Heart left ventricle (tissue), 16 donors: Measurements from ENCODE around the gene TC2N. TPM values are rescaled to one million over a fixed set of nuclear protein-coding genes. Genes with fewer than 3 reads are reported as not detected.

ENCODE experiments used
- ATAC-seq, 4 donors: fragments of 200-7000 bp; cut with Tn5 transposase; one replicate each; pipeline ENCODE4 v1.9.1; 2020 to 2022; ENCODE audit warnings: moderate library complexity in 4 of 4, mild to moderate bottlenecking in 3 of 4, moderate number of reproducible peaks in 1 of 4
- DNase-seq, 5 donors: peaks; one replicate each; pipeline ENCODE4 v3.0.0-alpha.2; 2020
- H3K27ac ChIP-seq, 12 donors: fragments of 200-600 bp; sonication (generic) in 4 of 12; one replicate each; pipeline versions ENCODE4 v1.5.0 to v1.8.0; 2016 to 2022; ENCODE audit warnings: mild to moderate bottlenecking in 2 of 12
- H3K27me3 ChIP-seq, 9 donors: fragments of 200-600 bp; sonication (generic) in 2 of 9; one replicate each; pipeline versions ENCODE4 v1.5.1 to v1.8.0; 2016 to 2022; ENCODE audit warnings: mild to moderate bottlenecking in 3 of 9
- H3K36me3 ChIP-seq, 9 donors: fragments of 200-600 bp; sonication (generic) in 2 of 9; one replicate each; pipeline versions ENCODE4 v1.5.0 to v1.8.0; 2018 to 2022; ENCODE audit warnings: mild to moderate bottlenecking in 2 of 9
- H3K4me1 ChIP-seq, 12 donors: fragments of 200-600 bp; sonication (generic) in 4 of 12; one replicate each; pipeline versions ENCODE4 v1.5.0 to v1.8.0; 2016 to 2022; ENCODE audit warnings: mild to moderate bottlenecking in 3 of 12
- H3K4me3 ChIP-seq, 12 donors: fragments of 200-600 bp; sonication (generic) in 4 of 12; one replicate each; pipeline versions ENCODE4 v1.5.0 to v1.8.0; 2017 to 2022; ENCODE audit warnings: mild to moderate bottlenecking in 9 of 12, moderate library complexity in 4 of 12
- H3K9me3 ChIP-seq, 12 donors: fragments of 200-600 bp; sonication (generic) in 4 of 12; one replicate each; pipeline versions ENCODE4 v1.5.0 to v1.8.0; 2016 to 2022; ENCODE audit warnings: mild to moderate bottlenecking in 1 of 12
- POLR2A ChIP-seq, 2 donors: fragments of 450-650 bp; IDR thresholded peaks; one replicate each; pipeline ENCODE4 v1.6.1; 2017; ENCODE audit warnings: antibody characterized with exemption in 2 of 2, mild to moderate bottlenecking in 2 of 2, moderate library complexity in 2 of 2
- WGBS, 4 donors: extraction: QIAGEN DNeasy Blood & Tissue Kit in 2 of 4; methylation state at CpG; one replicate each; pipeline versions ENCODE4 v1.1.5 to v1.1.7; 2013 to 2018; 5-methylcytosine and 5-hydroxymethylcytosine counted together
- intact Hi-C, 10 donors: fragments of 100-400 bp; cut with DNase I; formaldehyde crosslinking; loops; one replicate each; pipeline versions ENCODE4 v1.11.1 to v1.14.2; 2022
- polyA plus RNA-seq, 2 donors: library from polyadenylated mRNA; stranded (reverse); fragments of 200-250 nt; gene quantifications; one replicate each; pipeline ENCODE4 v1.2.3, GENCODE V29; 2013
- total RNA-seq, 9 donors: library from RNA; depleted of rRNA in 2 of 9; stranded (reverse); fragments of >200 nt in 2 of 9; fragmentation: NEBNext Ultra II Directional in 3 of 9; extraction: Animal tissue kit (Norgen Biotek cat#: 25700) in 3 of 9; gene quantifications; one replicate each; pipeline versions ENCODE4 v1.1.0 to v1.2.4, GENCODE V29; 2016 to 2023
- TF ChIP-seq, protein P1 (sequence below), 12 donors: fragments of 200-600 bp; sonication (generic) in 4 of 12; IDR thresholded peaks; one replicate each; pipeline versions ENCODE4 v1.5.0 to v1.8.0; 2018 to 2022; ENCODE audit warnings: antibody characterized with exemption in 12 of 12, mild to moderate bottlenecking in 5 of 12
- donor health status: ischemic (EF 13 %, LVEDD 7.1; RV severe dilation, severe dysfunction).
- donor health status: healthy with polysubstance abuse.
- donor health status: DM: no; HTN: yes; CAD: no.
- donor health status: DM: no; HTN: no; CAD: no.
- donor health status: ischemic (EF 25% LVEDD 6.9; RV normal size, moderate dysfunction).
- donor health status: ischemic (EF 25% LVEDD 5.7; RV mildly dilated, moderate dysfunction).
- donor health status: healthy.
- donor health status: DM: yes; HTN: yes; CAD: no.
- donor health status: ischemic (EF 35%, LVEDD 5.7; RV mildly dilated, moderate dysfunction).
- donor health status: nonischemic (EF 11% LVEDD 7.7; RV severe dilation, severe dysfunction).
- donor health status: DM: yes; HTN: yes; CAD: no.
- donor health status: PGD.
- donor health status: ischemic (EF 29% LVEDD 5.4; RV normal size, mild dysfunction).
- donor health status: nonischemic (EF 23%, LVEDD 6.1; RV moderate dilation, normal function).

Gene TC2N
- total and polyA plus RNA-seq, 11 donors = 1.1 to 17.1 (median 2.8) TPM

DNA sequence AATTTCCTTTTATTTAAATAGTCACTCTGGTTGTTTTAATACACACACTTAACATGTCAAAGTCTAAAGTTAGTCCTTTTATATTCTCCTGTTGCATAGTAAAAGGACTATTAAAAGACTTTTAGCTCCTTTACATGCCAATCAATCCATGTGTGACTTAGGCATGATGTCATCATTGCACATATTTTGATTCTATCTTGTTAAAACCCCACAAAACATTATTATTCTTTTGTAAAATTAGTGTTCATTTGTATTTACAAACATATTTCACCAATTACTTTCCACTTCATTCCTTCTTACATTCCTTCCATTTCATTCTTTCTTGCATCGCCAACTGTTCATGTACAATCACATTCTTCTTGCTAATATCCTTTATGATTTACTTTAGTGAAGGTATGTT lies 39.6 kb downstream of the TC2N start:
- WGBS, 4 donors = 94 to 98% (median 97%) methylated on average over 1 of the region's 1 CpG
- intact Hi-C loops = no loop called here

DNA sequence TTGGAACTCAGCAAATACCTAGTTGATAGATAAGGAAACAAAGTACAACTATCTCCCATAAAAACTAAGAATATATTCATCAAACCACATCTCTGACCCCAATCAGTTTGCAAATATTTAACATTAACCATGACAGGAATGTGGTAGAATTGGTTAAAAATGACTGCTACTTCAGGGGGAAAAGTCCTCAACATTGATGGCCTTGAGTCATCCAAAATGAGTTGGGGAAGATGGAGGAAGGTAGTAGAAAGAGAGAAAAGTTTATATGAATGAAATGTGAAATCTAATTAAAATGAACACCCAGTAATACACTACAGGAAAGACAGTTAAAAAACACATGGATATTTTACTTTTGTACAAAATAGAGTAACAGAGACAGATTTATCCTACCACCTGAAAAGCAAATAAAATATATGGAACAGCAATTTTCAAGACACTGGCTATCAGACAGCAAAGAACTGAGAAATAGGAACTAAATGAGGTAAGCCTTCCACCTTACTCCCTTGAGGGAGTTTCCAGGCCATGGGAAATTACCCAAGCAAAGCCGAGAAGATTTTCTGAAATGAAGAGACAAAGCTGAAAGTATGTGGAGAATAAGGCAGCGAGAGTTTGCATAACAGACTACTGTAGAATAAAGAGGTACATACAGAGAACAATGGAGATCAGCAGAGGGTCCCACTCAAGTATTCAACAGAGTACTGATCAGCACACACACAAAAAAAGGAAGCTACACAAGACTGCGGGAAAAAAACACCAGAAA lies 49.6 kb downstream of the TC2N start:
- DNase-seq (no peak), ATAC-seq (no peak)
- intact Hi-C loops = no loop called here
- H3K36me3 ChIP-seq = no peaks in the 10 kb centered on the region
- no peak overlapping the region for H3K4me3 ChIP-seq
- 74 to 82% (median 77%) methylated on average over 3 of the region's 3 CpGs for WGBS, 4 donors
- TF ChIP-seq, protein P1, sequence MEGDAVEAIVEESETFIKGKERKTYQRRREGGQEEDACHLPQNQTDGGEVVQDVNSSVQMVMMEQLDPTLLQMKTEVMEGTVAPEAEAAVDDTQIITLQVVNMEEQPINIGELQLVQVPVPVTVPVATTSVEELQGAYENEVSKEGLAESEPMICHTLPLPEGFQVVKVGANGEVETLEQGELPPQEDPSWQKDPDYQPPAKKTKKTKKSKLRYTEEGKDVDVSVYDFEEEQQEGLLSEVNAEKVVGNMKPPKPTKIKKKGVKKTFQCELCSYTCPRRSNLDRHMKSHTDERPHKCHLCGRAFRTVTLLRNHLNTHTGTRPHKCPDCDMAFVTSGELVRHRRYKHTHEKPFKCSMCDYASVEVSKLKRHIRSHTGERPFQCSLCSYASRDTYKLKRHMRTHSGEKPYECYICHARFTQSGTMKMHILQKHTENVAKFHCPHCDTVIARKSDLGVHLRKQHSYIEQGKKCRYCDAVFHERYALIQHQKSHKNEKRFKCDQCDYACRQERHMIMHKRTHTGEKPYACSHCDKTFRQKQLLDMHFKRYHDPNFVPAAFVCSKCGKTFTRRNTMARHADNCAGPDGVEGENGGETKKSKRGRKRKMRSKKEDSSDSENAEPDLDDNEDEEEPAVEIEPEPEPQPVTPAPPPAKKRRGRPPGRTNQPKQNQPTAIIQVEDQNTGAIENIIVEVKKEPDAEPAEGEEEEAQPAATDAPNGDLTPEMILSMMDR (IDR thresholded peaks at IDR 0.05) = no peak
- no peak for TF ChIP-seq POLR2A (IDR thresholded peaks at IDR 0.05)
- H3K27ac ChIP-seq = no peak overlapping the region
- no peaks in the 10 kb centered on the region for H3K27me3 ChIP-seq
- no peaks in the 10 kb centered on the region for H3K4me1 ChIP-seq
- H3K9me3 ChIP-seq = peaks cover 0 to 34% (median 14%) of the 10 kb centered on the region in 12 donors

More for the DNA sequence above, 39.6 kb downstream of the TC2N start:
- no peak for TF ChIP-seq POLR2A (IDR thresholded peaks at IDR 0.05)
- no peak for ATAC-seq
- no peaks in the 10 kb centered on the region for H3K36me3 ChIP-seq
- peaks cover 0 to 2% (median 0%) of the 10 kb centered on the region in 12 donors for H3K4me1 ChIP-seq
- H3K27ac ChIP-seq = no peak overlapping the region
- no peak for DNase-seq
- H3K4me3 ChIP-seq = no peak overlapping the region
- peaks cover 0 to 20% (median 0%) of the 10 kb centered on the region in 9 donors for H3K27me3 ChIP-seq
- H3K9me3 ChIP-seq = peaks cover 0 to 11% (median 4%) of the 10 kb centered on the region in 12 donors

DNA sequence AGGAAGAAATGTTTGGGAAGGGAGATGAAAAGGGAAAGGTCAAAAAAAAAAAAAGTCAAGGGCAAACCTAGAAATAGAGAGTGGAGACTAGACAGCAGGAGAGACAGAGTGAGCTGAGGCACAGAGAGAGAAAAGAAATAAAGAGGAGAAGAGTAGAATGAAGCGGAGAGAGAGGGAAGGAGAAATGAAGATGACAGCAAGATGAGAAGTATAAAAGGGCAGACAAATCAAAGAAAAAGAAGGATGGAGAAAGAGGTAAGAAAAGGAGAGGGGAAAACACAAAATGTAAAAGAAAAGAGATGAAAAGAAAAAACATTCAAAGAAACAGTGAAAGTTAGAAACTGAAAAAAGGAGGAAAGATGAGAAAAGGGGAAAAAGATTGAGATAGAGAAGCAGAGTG lies 53.0 kb downstream of the TC2N start:
- no peaks in the 10 kb centered on the region for H3K27me3 ChIP-seq
- no peak for ATAC-seq
- 85 to 96% (median 92%) methylated on average over 1 of the region's 1 CpG for WGBS, 4 donors
- intact Hi-C loops = no loop called here
- no peak overlapping the region for H3K4me3 ChIP-seq
- DNase-seq = no peak
- no peak overlapping the region for H3K27ac ChIP-seq
- TF ChIP-seq, protein P1 (IDR thresholded peaks at IDR 0.05) = no peak
- no peak for TF ChIP-seq POLR2A (IDR thresholded peaks at IDR 0.05)
- H3K36me3 ChIP-seq = peaks cover 0 to 5% (median 0%) of the 10 kb centered on the region in 9 donors
- peaks cover 0 to 34% (median 10%) of the 10 kb centered on the region in 12 donors for H3K9me3 ChIP-seq
- no peaks in the 10 kb centered on the region for H3K4me1 ChIP-seq

- WGBS, 4 donors = 85 to 87% (median 86%) methylated on average over 2 of the region's 2 CpGs
- H3K9me3 ChIP-seq = peaks cover 0 to 53% (median 26%) of the 10 kb centered on the region in 12 donors
- H3K4me1 ChIP-seq = no peaks in the 10 kb centered on the region
- no peak overlapping the region for H3K4me3 ChIP-seq
- H3K27ac ChIP-seq = no peak overlapping the region
- intact Hi-C loops = no loop called here
- TF ChIP-seq POLR2A (IDR thresholded peaks at IDR 0.05) = no peak
- TF ChIP-seq, protein P1 (IDR thresholded peaks at IDR 0.05) = no peak
- H3K36me3 ChIP-seq = peaks cover 0 to 5% (median 0%) of the 10 kb centered on the region in 9 donors
- H3K27me3 ChIP-seq = no peaks in the 10 kb centered on the region
- no peak for DNase-seq
- ATAC-seq = no peak
These were observed 56.6 kb downstream of the TC2N start for GRCh38 chr14:91810699-91811098.
